Stimulated activated CD4-positive, alpha-beta T cell treated with anti-CD3 and anti-CD28 coated beads, Interleukin-4, amount 100 ng/mL, for 4 hours (primary cell): ENCODE measurements around the gene PGA4.
"Not testable (repeated sequence)": the region's sequence is repeated elsewhere in the genome, so short reads cannot be mapped to it uniquely, and the experiment has no call there.

Experiments
- DNase-seq, 2 experiments: peaks; one replicate each; pipeline ENCODE4 v3.0.0-alpha.2; 2020

The PGA4 gene

GRCh38 chr11:61252332-61252731 lies 30.2 kb downstream of the PGA4 start:
- DNase-seq = not testable (repeated sequence)

- peak; percentile 42 to 59 for DNase-seq
Observed at GRCh38 chr11:61254403-61255025, 32.4 kb downstream of the PGA4 start.

GRCh38 chr11:61256710-61257482 lies 34.7 kb downstream of the PGA4 start:
- no peak for DNase-seq

GRCh38 chr11:61258546-61258945 lies 36.4 kb downstream of the PGA4 start:
- DNase-seq = no peak

DNA sequence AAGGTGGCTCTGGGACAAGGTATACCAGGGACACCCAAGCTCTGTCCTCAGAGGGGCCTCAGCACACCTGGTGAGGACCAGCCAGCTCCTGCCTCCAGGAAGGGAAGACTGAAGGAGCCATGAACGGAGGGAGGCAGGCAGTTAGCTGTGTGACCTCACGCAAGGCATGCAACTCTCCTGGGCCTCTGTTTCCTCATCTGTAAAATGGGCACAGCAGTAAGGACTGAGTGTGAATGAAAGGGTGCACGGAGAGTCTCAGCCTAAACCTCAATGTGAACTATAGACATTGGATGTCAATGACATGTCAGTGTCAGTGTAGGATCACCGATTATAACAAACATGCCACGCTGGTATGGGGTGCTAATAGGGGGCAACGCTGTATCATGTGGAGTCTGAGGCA lies 37.2 kb downstream of the PGA4 start:
- DNase-seq = no peak

DNA sequence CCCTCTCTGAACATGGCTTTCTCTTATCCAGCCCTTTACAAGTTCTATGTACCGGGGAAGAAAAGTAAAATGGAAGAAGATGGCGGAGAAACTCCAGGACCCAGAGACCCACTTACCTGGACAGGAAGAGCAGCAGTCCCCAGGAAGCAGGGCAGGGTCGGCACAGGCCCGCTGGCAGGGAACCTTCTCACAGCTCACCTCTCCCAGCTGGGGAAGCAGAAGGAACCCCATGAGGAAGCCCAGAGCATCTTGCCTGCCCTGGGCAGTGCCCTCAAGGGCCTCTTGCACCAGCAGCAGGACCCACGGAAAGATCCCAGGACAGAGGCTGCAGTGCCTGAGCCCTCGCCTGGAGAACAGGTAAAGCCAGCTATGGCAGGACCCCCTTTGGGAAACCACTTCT lies 42.2 kb downstream of the PGA4 start:
- DNase-seq = no peak

DNA sequence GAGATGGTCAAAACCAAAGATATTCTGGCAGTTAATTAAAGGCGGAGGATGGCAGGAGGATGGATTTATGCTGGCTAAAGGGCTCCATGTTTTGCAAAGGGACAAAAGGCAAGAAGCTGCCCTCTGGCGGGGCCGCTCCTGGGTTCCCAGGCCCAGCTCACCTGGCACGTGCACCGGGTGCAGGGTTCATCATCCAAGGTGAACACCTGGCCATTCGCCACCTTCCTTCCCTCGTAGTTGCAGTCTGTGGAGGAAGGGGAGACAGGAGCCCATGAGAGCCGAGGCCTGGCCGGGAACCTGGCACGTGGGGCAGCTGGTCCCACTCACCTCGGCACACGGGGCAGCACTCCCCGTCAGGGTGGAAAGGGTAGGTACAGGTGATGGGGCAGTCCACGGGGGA lies 42.6 kb downstream of the PGA4 start:
- DNase-seq = no peak

- DNase-seq = no peak
Observed at GRCh38 chr11:61265357-61265756, 43.2 kb downstream of the PGA4 start.

DNA sequence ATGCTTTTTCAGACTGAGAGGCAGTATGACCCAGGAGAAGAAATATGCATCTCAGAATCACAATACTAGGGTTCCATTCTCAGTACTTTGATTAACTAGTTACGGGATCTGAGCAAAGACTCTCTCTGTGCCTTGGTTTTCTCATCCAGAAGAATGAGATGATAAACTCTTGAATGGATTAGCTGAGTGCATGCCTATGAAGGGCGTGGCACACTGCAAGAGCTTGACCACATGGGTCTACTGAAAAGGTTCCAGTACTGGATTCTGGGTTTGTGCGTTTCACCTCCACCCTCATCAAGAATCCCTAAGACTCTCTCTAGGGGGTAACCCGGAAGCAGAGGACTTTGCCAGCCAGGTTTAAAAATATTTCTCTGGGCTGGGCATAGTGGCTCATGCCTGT lies 44.5 kb downstream of the PGA4 start:
- no peak for DNase-seq

DNA sequence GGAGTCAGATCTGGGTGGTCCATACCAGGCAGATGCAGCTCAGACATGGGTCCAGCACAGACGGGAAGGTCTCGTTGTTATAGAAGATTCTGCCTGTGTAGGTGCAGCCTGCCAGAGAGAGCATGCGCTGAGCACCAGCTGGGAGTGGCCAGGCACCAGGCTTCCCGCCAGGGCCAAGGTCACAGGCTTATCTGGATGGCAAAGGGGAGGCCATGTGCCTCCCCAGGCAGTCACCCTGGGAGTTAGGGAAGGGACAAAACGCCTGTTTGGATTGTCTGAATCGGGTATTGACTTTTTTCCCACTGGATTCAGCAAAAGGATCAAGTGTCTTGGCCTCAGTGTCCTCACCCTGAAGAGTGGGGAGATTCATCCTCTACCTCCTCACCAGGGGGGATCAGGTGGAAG lies 45.3 kb downstream of the PGA4 start:
- no peak for DNase-seq

DNA sequence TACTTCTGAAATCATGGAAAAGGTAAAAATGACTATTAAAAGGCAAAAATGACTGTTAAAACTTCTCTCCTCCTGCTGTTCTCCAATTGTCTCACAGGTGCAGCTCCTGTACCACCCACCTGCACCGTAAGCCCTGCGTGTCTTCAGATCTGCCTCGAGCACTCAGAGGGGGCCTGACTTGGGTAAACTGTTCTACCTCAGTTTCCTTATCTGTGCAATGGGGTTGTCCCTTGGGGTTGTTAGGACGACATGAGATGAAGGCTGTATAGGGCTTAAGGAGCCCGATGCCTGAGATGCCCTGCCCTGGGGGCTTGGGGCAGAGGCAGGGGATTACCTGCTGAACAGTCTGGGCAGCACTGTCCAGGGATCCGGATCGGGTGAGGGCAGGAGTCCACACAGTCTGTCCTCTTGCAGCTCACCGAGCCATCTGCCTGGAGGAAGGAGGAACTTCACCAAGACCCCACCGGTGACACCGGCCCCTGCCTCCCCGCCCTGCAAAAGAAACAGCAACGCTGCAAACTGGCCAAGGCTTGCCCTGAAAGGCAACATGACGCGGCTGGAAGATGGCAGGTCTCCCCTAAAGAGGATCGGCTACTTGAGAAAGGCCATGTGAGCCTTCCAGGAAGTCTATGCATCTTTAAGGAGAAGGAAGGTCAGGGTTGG lies 46.6 kb downstream of the PGA4 start:
- no peak for DNase-seq

GRCh38 chr11:61270354-61271076 lies 48.4 kb downstream of the PGA4 start:
- no peak for DNase-seq

DNA sequence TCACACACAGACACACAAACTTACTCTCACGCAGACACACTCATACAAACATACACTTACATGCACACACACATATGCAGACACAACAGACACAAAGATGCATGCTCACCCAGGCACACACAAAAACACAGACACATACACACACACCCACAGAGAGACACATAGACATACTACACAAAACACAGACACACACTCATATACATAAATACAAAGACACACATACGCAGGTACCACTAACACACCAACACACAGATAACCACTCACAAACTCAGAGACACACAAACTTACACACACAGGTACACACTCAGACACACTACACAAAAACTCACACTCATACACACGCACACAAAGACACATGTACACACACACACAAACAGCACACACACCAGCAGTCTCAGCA lies 50.6 kb downstream of the PGA4 start:
- no peak for DNase-seq

DNA sequence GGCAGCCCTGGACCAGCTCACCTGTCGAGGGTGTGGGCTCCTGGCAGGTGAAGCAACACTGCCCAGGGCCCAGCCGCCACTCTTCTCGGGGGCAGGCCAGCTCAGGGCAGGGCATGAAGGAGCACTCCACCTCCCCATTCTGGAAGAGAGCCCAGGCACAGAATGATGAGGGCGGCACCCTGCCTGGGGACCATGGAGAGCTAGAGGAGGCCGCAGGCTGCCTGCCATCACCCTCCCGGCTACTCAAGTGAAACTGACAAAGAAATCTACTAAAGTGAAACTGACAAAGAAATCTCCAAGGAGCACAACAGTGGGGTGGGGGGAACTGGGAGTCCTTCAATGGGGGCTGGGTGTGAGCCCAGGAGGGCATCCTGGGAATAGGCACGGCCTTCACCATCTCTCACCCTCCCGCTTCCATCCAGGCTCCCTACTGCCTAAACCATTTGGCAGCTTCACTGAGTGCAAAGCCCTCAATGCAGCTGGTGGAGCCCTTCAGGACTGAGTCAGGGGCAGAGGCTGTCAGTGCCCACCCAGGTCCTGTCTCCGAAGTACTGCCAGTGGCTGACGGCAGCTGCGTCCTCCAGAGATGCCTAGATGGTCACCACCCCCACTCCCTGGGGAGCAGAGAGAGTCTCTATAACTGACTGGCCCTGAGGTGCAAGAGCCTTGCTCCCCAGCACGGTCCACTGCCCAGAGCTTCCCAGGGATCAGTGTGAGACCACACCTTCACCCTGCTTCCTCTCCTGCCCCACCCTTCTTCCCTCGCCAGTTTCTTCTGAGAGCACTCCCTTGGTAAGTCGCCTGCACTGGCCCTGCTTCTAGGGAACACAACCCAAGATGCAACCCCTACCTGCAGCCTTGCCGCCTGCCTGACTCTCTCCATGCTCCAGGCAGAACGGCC lies 51.3 kb downstream of the PGA4 start:
- DNase-seq = no peak

- no peak for DNase-seq
Observed at GRCh38 chr11:61274084-61274483, 51.9 kb downstream of the PGA4 start.

DNA sequence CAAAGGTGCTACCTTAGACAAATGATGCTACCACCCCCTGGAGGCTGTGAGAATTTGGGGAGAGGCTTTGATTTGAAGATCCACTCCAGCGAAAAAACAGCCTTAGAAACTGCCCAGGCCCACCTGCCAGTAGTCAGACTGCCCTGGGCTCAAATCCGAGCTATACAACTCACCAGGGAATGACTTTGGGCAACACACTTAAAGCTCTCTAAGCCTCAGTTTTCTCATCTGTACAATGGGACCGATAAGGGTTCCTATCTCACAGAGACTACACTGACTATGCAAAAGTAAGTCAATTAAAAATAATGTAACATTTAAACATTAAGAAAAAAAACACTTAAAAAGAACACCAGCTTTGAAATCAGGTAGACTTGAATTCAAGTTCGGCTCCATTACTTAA lies 53.0 kb downstream of the PGA4 start:
- no peak for DNase-seq

DNA sequence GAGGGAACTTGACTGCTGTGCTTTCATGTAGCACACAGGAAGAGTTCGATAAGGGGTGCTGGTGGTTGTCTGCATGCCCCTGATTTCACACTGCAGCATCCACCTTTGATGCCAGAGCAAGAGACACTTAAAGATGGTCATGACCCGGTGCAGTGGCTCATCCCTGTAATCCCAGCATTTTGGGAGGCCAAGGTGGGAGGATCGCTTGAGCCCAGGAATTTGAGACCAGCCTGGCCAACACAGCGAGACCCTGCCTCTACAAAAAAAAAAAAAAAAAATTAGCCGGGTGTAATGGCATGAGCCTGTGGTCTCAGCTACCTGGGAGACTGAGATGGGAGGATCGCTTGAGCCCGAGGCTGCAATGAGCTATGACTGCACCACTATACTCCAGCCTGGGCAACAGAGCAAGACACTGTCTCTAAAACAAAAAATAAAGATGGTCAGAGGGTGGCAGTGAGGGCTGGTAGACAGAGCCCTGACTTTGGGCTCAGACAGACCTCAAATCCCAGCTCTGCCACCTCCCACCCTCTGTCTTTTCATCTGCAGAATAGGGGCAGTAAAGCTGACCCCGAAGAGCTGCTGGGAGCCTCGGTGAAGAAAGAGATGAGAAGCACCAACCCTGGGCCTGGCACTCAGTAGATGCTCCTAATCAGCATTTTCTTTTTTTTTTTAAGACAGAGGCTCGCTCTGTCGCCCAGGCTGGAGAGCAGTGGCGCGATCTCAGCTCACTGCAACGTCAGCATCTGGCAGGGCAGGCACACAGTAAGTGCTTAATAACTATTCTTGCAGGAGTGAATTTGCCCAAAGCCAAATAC lies 55.2 kb downstream of the PGA4 start:
- no peak for DNase-seq

DNA sequence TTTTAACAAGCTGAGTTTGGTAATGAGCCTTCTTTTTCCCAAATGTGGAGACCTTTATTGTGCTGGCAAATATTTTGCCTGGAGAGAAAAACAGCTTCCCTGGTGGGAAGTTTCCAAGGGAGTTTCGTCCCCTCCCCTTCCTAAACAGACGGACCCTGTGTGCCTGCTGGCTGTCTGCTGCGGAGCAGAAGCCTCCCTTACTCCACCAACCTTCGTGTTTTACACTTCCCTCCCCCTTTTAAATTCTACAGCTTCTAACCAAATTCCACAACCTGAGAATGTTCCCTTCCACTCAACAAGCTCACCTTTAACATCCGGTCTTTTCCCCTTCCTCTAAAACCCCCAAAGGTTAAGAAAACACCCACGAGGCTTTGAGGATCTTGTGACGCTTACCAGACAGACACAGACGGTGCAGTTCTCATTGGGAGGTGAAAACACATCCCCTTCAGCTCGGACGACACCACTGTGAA lies 55.9 kb downstream of the PGA4 start:
- DNase-seq = no peak

- no peak for DNase-seq
Observed at GRCh38 chr11:61279934-61280659, 58.0 kb downstream of the PGA4 start.

- DNase-seq = no peak
Observed at GRCh38 chr11:61280883-61281580, 58.9 kb downstream of the PGA4 start.
